Measurements from ENCODE around the gene PSMD14.

PSMD14 gene

DNA sequence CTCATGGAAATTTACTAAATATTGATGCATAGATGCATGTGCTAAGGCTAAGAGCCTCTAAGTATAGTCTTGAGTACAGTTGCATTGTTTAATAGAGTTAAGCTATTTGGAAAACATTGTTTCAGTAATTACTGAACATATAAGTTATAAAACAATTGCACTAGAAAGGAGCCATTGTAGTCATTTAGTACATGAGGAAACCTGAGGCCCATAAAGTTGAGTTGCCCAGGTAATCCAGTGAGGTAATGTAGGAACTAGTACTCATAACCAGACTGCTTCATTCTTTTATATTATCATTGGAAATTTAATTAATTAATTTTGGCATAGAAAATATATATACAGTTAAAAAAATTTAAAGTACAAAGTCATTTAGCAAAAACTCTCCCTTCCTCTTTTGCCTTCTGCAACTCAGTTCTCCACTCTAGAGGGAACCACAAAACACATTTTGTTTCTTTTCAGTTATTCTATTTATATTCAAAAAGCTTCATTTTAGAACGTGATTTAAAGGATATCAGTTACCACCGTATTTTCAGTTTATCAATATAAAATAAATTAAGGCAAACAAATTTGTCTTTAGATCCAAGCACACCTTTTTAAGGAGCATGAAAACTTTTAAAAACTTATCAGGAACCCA lies 80.0 kb downstream of the PSMD14 start:
- TF ChIP-seq ZNF544 (tag by site-specific recombination; IDR thresholded peaks at IDR 0.05), result no peak
- TF ChIP-seq, protein P1, sequence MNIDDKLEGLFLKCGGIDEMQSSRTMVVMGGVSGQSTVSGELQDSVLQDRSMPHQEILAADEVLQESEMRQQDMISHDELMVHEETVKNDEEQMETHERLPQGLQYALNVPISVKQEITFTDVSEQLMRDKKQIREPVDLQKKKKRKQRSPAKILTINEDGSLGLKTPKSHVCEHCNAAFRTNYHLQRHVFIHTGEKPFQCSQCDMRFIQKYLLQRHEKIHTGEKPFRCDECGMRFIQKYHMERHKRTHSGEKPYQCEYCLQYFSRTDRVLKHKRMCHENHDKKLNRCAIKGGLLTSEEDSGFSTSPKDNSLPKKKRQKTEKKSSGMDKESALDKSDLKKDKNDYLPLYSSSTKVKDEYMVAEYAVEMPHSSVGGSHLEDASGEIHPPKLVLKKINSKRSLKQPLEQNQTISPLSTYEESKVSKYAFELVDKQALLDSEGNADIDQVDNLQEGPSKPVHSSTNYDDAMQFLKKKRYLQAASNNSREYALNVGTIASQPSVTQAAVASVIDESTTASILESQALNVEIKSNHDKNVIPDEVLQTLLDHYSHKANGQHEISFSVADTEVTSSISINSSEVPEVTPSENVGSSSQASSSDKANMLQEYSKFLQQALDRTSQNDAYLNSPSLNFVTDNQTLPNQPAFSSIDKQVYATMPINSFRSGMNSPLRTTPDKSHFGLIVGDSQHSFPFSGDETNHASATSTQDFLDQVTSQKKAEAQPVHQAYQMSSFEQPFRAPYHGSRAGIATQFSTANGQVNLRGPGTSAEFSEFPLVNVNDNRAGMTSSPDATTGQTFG (tag by site-specific recombination; IDR thresholded peaks at IDR 0.05; ENCODE audit: borderline replicate concordance), result no peak
- no peak for TF ChIP-seq ZBTB21 (tag by site-specific recombination; IDR thresholded peaks at IDR 0.05)
- TF ChIP-seq, protein P2, sequence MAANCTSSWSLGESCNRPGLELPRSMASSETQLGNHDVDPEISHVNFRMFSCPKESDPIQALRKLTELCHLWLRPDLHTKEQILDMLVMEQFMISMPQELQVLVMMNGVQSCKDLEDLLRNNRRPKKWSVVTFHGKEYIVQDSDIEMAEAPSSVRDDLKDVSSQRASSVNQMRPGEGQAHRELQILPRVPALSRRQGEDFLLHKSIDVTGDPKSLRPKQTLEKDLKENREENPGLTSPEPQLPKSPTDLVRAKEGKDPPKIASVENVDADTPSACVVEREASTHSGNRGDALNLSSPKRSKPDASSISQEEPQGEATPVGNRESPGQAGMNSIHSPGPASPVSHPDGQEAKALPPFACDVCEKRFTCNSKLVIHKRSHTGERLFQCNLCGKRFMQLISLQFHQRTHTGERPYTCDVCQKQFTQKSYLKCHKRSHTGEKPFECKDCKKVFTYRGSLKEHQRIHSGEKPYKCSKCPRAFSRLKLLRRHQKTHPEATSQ (tag by site-specific recombination; IDR thresholded peaks at IDR 0.05), result no peak
- no peak for TF ChIP-seq ZNF391 (tag by site-specific recombination; IDR thresholded peaks at IDR 0.05; ENCODE audit: borderline replicate concordance, low read depth)
- TF ChIP-seq, protein P3, sequence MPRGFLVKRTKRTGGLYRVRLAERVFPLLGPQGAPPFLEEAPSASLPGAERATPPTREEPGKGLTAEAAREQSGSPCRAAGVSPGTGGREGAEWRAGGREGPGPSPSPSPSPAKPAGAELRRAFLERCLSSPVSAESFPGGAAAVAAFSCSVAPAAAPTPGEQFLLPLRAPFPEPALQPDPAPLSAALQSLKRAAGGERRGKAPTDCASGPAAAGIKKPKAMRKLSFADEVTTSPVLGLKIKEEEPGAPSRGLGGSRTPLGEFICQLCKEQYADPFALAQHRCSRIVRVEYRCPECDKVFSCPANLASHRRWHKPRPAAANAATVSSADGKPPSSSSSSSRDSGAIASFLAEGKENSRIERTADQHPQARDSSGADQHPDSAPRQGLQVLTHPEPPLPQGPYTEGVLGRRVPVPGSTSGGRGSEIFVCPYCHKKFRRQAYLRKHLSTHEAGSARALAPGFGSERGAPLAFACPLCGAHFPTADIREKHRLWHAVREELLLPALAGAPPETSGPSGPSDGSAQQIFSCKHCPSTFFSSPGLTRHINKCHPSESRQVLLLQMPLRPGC (tag by site-specific recombination; IDR thresholded peaks at IDR 0.05), result no peak
- TF ChIP-seq ZNF664 (tag by site-specific recombination; IDR thresholded peaks at IDR 0.05), result no peak
- TF ChIP-seq SP2 (tag by site-specific recombination; IDR thresholded peaks at IDR 0.05), result no peak
- no peak for TF ChIP-seq ZNF416 (tag by site-specific recombination; IDR thresholded peaks at IDR 0.05)
- no peak for TF ChIP-seq HOXD13 (CRISPR knock-in tag; IDR thresholded peaks at IDR 0.05; ENCODE audit: borderline replicate concordance)
- Histone ChIP-seq H3K4me3 (ENCODE audit: low read depth, low read length) (no peak overlapping the region), H3K9me3 (ENCODE audit: control insufficient read depth, insufficient read depth, low read depth, low read length) (no peaks in the 10 kb centered on the region), H3K4me1 (ENCODE audit: control insufficient read depth, insufficient read depth, low read length) (no peaks in the 10 kb centered on the region), H3K27ac (ENCODE audit: extremely low read depth, low read depth, low read length) (no peak overlapping the region), H3K36me3 (ENCODE audit: control insufficient read depth in 2 of 2, insufficient read depth in 1 of 2, low read length in 2 of 2) (peaks cover 8 to 40% of the 10 kb centered on the region in 2 experiments; a peak in 2 of 3 replicates)
- ChIA-PET POLR2A (interaction anchor here (1.0 kb wide), 1 partner anchor 9 kb away, joined by 3 read pairs; no protein-coding TSS in a partner anchor), CTCF (no interaction called here)

DNA sequence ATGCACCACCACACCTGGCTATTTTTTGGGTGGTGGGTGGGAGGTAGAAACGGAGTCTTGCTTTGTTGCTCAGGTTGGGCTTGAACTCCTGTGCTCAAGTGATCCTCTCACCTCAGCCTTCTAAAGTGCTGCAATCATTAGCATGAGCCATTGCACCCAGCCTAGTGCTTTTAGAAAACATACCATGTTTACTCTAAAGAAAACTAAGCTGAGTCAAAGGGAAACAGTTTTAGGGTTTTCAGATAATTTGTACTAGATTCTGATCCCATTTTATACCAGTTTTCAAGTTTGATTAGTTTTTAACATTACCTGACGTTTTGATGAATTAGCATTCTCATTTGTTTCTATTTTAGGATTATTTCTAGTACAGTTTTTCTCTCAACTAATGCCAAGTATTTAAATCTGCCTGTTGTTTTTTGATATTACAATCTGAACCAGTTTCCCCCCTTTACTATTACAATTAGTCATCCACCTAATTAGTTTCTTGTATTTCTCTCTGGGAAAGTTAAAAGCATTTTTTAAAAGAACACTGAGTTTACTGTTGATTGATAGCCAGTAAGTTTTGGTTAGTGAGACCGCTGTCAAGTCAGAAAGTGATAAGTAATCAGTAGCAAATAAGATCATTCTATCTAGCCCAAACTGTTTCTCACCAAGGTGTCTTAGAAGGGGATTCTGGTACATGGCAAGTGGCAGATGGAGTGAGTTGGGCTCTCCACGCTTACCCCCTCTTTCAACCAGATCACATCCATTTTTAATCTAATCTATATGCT lies 83.7 kb downstream of the PSMD14 start:
- Histone ChIP-seq H3K4me1 (ENCODE audit: control insufficient read depth, insufficient read depth, low read length) (no peaks in the 10 kb centered on the region), H3K4me3 (ENCODE audit: low read depth, low read length) (no peak overlapping the region), H3K27ac (ENCODE audit: extremely low read depth, low read depth, low read length) (no peak overlapping the region), H3K36me3 (ENCODE audit: control insufficient read depth in 2 of 2, insufficient read depth in 1 of 2, low read length in 2 of 2) (peaks cover 26 to 59% of the 10 kb centered on the region in 2 experiments), H3K9me3 (ENCODE audit: control insufficient read depth, insufficient read depth, low read depth, low read length) (no peaks in the 10 kb centered on the region)
- POLR2A ChIA-PET, result no interaction called here
- CTCF ChIA-PET, result no interaction called here
- TF ChIP-seq ZNF248 (tag by site-specific recombination; IDR thresholded peaks at IDR 0.05) (no peak), TRIM28 (IDR thresholded peaks at IDR 0.05; ENCODE audit: borderline replicate concordance, low read length) (no peak), ZNF777 (tag by site-specific recombination; IDR thresholded peaks at IDR 0.05; ENCODE audit: borderline replicate concordance) (no peak), BCL11A (tag by site-specific recombination; IDR thresholded peaks at IDR 0.05; ENCODE audit: low read depth) (no peak), REPIN1 (tag by site-specific recombination; IDR thresholded peaks at IDR 0.05; ENCODE audit: low read depth) (no peak), ZNF701 (tag by site-specific recombination; IDR thresholded peaks at IDR 0.05) (no peak)
- TF ChIP-seq, protein P4, sequence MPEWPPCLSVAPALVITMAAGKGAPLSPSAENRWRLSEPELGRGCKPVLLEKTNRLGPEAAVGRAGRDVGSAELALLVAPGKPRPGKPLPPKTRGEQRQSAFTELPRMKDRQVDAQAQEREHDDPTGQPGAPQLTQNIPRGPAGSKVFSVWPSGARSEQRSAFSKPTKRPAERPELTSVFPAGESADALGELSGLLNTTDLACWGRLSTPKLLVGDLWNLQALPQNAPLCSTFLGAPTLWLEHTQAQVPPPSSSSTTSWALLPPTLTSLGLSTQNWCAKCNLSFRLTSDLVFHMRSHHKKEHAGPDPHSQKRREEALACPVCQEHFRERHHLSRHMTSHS (tag by site-specific recombination; IDR thresholded peaks at IDR 0.05), result no peak
- TF ChIP-seq, protein P3 (tag by site-specific recombination; IDR thresholded peaks at IDR 0.05), result no peak
- TF ChIP-seq, protein P5, sequence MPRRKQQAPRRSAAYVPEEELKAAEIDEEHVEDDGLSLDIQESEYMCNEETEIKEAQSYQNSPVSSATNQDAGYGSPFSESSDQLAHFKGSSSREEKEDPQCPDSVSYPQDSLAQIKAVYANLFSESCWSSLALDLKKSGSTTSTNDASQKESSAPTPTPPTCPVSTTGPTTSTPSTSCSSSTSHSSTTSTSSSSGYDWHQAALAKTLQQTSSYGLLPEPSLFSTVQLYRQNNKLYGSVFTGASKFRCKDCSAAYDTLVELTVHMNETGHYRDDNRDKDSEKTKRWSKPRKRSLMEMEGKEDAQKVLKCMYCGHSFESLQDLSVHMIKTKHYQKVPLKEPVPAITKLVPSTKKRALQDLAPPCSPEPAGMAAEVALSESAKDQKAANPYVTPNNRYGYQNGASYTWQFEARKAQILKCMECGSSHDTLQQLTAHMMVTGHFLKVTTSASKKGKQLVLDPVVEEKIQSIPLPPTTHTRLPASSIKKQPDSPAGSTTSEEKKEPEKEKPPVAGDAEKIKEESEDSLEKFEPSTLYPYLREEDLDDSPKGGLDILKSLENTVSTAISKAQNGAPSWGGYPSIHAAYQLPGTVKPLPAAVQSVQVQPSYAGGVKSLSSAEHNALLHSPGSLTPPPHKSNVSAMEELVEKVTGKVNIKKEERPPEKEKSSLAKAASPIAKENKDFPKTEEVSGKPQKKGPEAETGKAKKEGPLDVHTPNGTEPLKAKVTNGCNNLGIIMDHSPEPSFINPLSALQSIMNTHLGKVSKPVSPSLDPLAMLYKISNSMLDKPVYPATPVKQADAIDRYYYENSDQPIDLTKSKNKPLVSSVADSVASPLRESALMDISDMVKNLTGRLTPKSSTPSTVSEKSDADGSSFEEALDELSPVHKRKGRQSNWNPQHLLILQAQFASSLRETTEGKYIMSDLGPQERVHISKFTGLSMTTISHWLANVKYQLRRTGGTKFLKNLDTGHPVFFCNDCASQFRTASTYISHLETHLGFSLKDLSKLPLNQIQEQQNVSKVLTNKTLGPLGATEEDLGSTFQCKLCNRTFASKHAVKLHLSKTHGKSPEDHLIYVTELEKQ (tag by site-specific recombination; IDR thresholded peaks at IDR 0.05; ENCODE audit: borderline replicate concordance), result no peak
- TF ChIP-seq, protein P6, sequence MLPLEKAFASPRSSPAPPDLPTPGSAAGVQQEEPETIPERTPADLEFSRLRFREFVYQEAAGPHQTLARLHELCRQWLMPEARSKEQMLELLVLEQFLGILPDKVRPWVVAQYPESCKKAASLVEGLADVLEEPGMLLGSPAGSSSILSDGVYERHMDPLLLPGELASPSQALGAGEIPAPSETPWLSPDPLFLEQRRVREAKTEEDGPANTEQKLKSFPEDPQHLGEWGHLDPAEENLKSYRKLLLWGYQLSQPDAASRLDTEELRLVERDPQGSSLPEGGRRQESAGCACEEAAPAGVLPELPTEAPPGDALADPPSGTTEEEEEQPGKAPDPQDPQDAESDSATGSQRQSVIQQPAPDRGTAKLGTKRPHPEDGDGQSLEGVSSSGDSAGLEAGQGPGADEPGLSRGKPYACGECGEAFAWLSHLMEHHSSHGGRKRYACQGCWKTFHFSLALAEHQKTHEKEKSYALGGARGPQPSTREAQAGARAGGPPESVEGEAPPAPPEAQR (tag by site-specific recombination; IDR thresholded peaks at IDR 0.05), result no peak

Data from HEK293 (cell line).